OCI-LY3 (cell line): Measurements from ENCODE around the gene FAM78B.

Source experiments
- H2AFZ ChIP-seq: fragments of 200-600, 300-600 bp; shearing (Covaris generic); 2 replicates; pipeline ENCODE4 v1.6.0; 2014; ENCODE audit warnings: antibody characterized with exemption, low read depth, low read length
- H3K27ac ChIP-seq: fragments of 200-600, 300-600 bp; sonication (generic); 2 replicates; pipeline ENCODE4 v1.5.1; 2014; ENCODE audit warnings: mild to moderate bottlenecking, low read length, moderate library complexity, mixed read lengths
- H3K27me3 ChIP-seq: fragments of 200-600, 300-600 bp; sonication (generic); 2 replicates; pipeline ENCODE4 v1.6.1; 2014; ENCODE audit warnings: low read depth, low read length, mixed read lengths
- H3K36me3 ChIP-seq: fragments of 200-600, 300-600 bp; sonication (generic); replicated peaks from 2 replicates; pipeline ENCODE3; 2014; ENCODE audit warnings: low read depth, low read length, mixed read lengths
- H3K4me1 ChIP-seq: fragments of 300-600, 200-600 bp; sonication (generic); 2 replicates; pipeline ENCODE4 v1.6.1; 2014; ENCODE audit warnings: low read length, mixed read lengths
- H3K4me2 ChIP-seq: fragments of 200-600, 300-600 bp; sonication (generic); 2 replicates; pipeline ENCODE4 v1.6.1; 2014; ENCODE audit warnings: low read length, mixed read lengths
- H3K4me3 ChIP-seq: fragments of 300-600, 200-600 bp; sonication (generic); 2 replicates; pipeline ENCODE4 v1.5.1; 2014; ENCODE audit warnings: antibody characterized with exemption, mild to moderate bottlenecking, low read length, moderate library complexity
- H3K79me2 ChIP-seq: fragments of 300-600, 200-600 bp; shearing (Covaris generic); 2 replicates; pipeline ENCODE4 v1.6.1; 2014; ENCODE audit warnings: mild to moderate bottlenecking, low read length, mixed read lengths
- H3K9ac ChIP-seq: fragments of 300-600, 200-600 bp; shearing (Covaris generic); 2 replicates; pipeline ENCODE4 v1.6.0; 2014; ENCODE audit warnings: mild to moderate bottlenecking, low read length, moderate library complexity
- H3K9me3 ChIP-seq: fragments of 200-600, 300-600 bp; shearing (Covaris generic); 2 replicates; pipeline ENCODE4 v1.6.1; 2014; ENCODE audit warnings: low read length, mixed read lengths; ENCODE audit not compliant: insufficient read depth
- H4K20me1 ChIP-seq: fragments of 200-600, 300-600 bp; sonication (generic); 2 replicates; pipeline ENCODE4 v1.6.1; 2016; ENCODE audit warnings: low read length, mixed read lengths; ENCODE audit not compliant: insufficient read depth
- CTCF ChIP-seq: fragments of 200-600, 300-600 bp; sonication (generic); IDR thresholded peaks from 2 replicates; pipeline ENCODE4 v1.5.1; 2014; ENCODE audit warnings: antibody characterized with exemption, low read length, low read depth
- EZH2phosphoT487 ChIP-seq: fragments of 200-600 bp; shearing (Covaris generic); IDR thresholded peaks from 2 replicates; pipeline ENCODE4 v1.6.1; 2018; ENCODE audit warnings: antibody characterized with exemption, mixed run types, low read depth

FAM78B gene

GRCh38 chr1:166111430-166111829, 55.4 kb downstream of the FAM78B start:
- Histone ChIP-seq H3K4me2 (no peak overlapping the region), H3K79me2 (peaks cover 87% of the 10 kb centered on the region), H4K20me1 (peaks cover 66% of the 10 kb centered on the region), H3K27ac (no peak overlapping the region), H3K27me3 (no peaks in the 10 kb centered on the region), H2AFZ (no peak overlapping the region), H3K4me3 (no peak overlapping the region), H3K36me3 (peaks cover 39% of the 10 kb centered on the region), H3K4me1 (no peaks in the 10 kb centered on the region), H3K9ac (no peak overlapping the region), H3K9me3 (no peaks in the 10 kb centered on the region)
- no peak for TF ChIP-seq CTCF
- no peak for TF ChIP-seq EZH2phosphoT487

GRCh38 chr1:166090244-166090643, 76.6 kb downstream of the FAM78B start:
- peaks cover 97% of the 10 kb centered on the region for H3K79me2 ChIP-seq
- peaks cover 27% of the 10 kb centered on the region for H3K36me3 ChIP-seq
- no peak overlapping the region for H2AFZ ChIP-seq
- no peaks in the 10 kb centered on the region for H3K9me3 ChIP-seq
- H3K27ac ChIP-seq = no peak overlapping the region
- H3K4me1 ChIP-seq = peaks cover 51% of the 10 kb centered on the region
- H4K20me1 ChIP-seq = peaks cover 88% of the 10 kb centered on the region
- H3K9ac ChIP-seq = no peak overlapping the region; the same call in 1 of the 2 replicates
- no peaks in the 10 kb centered on the region for H3K27me3 ChIP-seq
- peak overlapping the region; percentile 21 for H3K4me3 ChIP-seq
- H3K4me2 ChIP-seq = peak overlapping the region; percentile 57
- TF ChIP-seq CTCF (no peak), EZH2phosphoT487 (no peak)

GRCh38 chr1:166089804-166090203, 77.0 kb downstream of the FAM78B start:
- Histone ChIP-seq H3K27ac (no peak overlapping the region), H3K9me3 (no peaks in the 10 kb centered on the region), H4K20me1 (peaks cover 87% of the 10 kb centered on the region), H3K9ac (no peak overlapping the region; the same call in 1 of the 2 replicates), H2AFZ (no peak overlapping the region), H3K36me3 (peaks cover 24% of the 10 kb centered on the region), H3K4me1 (peaks cover 55% of the 10 kb centered on the region), H3K27me3 (no peaks in the 10 kb centered on the region), H3K4me2 (peak overlapping the region; percentile 57), H3K4me3 (peak overlapping the region; percentile 21), H3K79me2 (peaks cover 97% of the 10 kb centered on the region)
- TF ChIP-seq CTCF = peak; percentile 44
- TF ChIP-seq EZH2phosphoT487 = no peak

- TF ChIP-seq CTCF (no peak), EZH2phosphoT487 (no peak)
- Histone ChIP-seq H3K27ac (no peak overlapping the region), H4K20me1 (peaks cover 84% of the 10 kb centered on the region), H3K4me2 (no peak overlapping the region), H3K9me3 (no peaks in the 10 kb centered on the region), H3K4me1 (peaks cover 66% of the 10 kb centered on the region), H3K27me3 (no peaks in the 10 kb centered on the region), H3K9ac (no peak overlapping the region), H2AFZ (no peak overlapping the region), H3K79me2 (peaks cover 93% of the 10 kb centered on the region), H3K36me3 (peaks cover 23% of the 10 kb centered on the region), H3K4me3 (no peak overlapping the region)
Observed at GRCh38 chr1:166088572-166088955, 78.2 kb downstream of the FAM78B start.
